Neutrophil (primary cell): Measurements from ENCODE around the gene IQCM.

ENCODE experiments used
- H3K27ac ChIP-seq: fragments of 200-600 bp; sonication (generic); 2 replicates; pipeline ENCODE4 v1.5.1; 2016; ENCODE audit warnings: mild to moderate bottlenecking, moderate library complexity
- H3K27me3 ChIP-seq: fragments of 200-600 bp; sonication (generic); 2 replicates; pipeline ENCODE4 v1.6.0; 2016; ENCODE audit warnings: mild to moderate bottlenecking
- H3K36me3 ChIP-seq: fragments of 200-600 bp; sonication (generic); 2 replicates; pipeline ENCODE4 v1.5.1; 2017
- H3K4me1 ChIP-seq, 2 experiments: fragments of 200-600 bp in 1 of 2; sonication (generic) in 1 of 2; 1 replicate in 1 of 2; 2 replicates in 1 of 2; pipeline versions ENCODE4 v1.5.1 to v1.6.1; 2013 to 2016; ENCODE audit warnings: low read depth in 1 of 2, low read length in 1 of 2, mild to moderate bottlenecking in 1 of 2, moderate library complexity in 1 of 2; ENCODE audit not compliant: control insufficient read depth in 1 of 2, insufficient read depth in 1 of 2
- H3K4me3 ChIP-seq, 2 experiments: fragments of 200-600 bp in 1 of 2; sonication (generic) in 1 of 2; 1 replicate in 1 of 2; 2 replicates in 1 of 2; pipeline ENCODE4 v1.5.1; 2013 to 2016; ENCODE audit warnings: low read depth in 1 of 2, low read length in 1 of 2, mild to moderate bottlenecking in 1 of 2, moderate library complexity in 1 of 2
- H3K9me3 ChIP-seq: fragments of 200-600 bp; sonication (generic); 2 replicates; pipeline ENCODE4 v1.5.1; 2016
- TF ChIP-seq, protein P1 (sequence below): fragments of 200-600 bp; sonication (generic); IDR thresholded peaks from 2 replicates; pipeline ENCODE4 v1.5.1; 2016; ENCODE audit warnings: antibody characterized with exemption

Gene IQCM

DNA sequence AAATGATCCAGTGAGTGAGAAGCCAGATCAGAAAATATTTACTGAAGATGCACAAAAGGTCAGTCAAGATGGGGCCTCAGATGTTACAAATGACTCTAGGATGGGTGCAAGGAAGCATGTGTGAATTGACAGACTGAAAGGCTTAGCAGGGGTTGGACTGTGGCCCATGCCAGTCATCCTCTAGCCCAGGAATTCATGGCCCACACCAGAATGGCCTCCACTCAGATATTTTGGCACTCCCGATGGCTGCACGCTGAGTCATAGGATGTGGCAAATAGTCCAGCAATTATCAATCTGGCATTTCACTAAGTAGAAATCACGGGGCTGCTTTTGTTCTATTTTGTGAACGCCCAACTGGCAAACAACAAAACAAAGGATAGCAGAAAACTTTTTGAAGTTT is 406.5 kb downstream of the IQCM start:
- H3K9me3 ChIP-seq = no peaks in the 10 kb centered on the region
- no peaks in the 10 kb centered on the region for H3K4me1 ChIP-seq
- H3K36me3 ChIP-seq = no peaks in the 10 kb centered on the region
- H3K27ac ChIP-seq = no peak overlapping the region
- no peak overlapping the region for H3K4me3 ChIP-seq
- TF ChIP-seq, protein P1, sequence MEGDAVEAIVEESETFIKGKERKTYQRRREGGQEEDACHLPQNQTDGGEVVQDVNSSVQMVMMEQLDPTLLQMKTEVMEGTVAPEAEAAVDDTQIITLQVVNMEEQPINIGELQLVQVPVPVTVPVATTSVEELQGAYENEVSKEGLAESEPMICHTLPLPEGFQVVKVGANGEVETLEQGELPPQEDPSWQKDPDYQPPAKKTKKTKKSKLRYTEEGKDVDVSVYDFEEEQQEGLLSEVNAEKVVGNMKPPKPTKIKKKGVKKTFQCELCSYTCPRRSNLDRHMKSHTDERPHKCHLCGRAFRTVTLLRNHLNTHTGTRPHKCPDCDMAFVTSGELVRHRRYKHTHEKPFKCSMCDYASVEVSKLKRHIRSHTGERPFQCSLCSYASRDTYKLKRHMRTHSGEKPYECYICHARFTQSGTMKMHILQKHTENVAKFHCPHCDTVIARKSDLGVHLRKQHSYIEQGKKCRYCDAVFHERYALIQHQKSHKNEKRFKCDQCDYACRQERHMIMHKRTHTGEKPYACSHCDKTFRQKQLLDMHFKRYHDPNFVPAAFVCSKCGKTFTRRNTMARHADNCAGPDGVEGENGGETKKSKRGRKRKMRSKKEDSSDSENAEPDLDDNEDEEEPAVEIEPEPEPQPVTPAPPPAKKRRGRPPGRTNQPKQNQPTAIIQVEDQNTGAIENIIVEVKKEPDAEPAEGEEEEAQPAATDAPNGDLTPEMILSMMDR = no peak
- H3K27me3 ChIP-seq = no peaks in the 10 kb centered on the region

DNA sequence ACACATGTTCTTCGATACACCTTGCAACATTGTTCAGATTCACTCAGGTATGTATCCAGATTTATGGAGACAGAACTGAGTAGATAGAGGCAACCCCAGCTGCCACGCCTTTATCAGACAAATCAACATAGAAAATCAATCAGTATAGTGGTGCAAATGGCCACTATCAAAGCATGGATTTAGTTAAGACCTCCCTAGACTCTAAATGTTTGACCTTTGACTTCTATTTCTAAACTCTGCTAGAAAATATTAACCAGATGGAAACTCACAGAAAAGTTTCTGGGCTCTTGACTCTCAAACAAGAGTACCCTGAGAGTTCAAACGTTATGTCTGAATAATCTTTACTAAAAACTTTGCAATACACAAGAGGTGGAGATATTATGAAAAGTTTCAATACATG is 411.5 kb downstream of the IQCM start:
- TF ChIP-seq, protein P1 = no peak
- H3K4me1 ChIP-seq = no peaks in the 10 kb centered on the region
- no peak overlapping the region for H3K27ac ChIP-seq
- no peak overlapping the region for H3K4me3 ChIP-seq
- H3K27me3 ChIP-seq = no peaks in the 10 kb centered on the region
- no peaks in the 10 kb centered on the region for H3K9me3 ChIP-seq
- H3K36me3 ChIP-seq = no peaks in the 10 kb centered on the region

DNA sequence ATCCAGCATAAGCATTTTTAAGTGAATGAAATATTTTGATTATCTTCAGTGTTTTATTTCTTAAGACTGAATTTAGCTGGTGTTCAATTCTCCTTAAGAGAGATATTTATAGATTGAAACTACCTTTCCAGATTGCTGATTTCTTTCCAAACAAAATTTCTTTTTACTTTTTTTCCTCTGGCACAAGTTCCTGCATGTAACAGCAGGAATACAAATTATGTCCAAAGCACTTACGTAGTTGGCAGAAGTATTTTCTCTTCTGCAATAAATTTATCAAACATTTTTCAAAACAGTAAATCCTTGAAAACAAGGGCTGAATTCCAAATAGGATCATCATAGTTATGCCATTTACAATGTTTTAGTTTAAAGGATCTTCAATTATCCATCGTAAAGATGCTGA is 412.6 kb downstream of the IQCM start:
- Histone ChIP-seq H3K9me3 (no peaks in the 10 kb centered on the region), H3K27ac (no peak overlapping the region)

DNA sequence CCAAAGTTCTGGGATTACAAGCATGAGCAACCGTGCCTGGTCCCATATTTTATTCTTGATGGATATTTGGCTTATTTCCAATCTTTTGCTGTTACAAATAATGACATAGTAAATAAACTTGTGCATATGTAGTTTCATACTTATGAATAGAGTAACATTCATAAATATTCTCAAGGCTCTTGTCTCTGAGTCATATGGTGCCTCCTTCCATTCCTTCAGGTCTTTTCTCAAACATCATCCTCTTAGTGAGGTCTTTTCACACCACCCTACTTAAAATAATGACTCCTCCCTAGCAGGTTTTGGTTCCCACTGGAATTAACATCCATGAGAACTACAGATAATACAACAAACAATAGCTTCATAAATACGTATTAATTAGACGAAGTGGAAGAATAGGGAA is 416.6 kb downstream of the IQCM start:
- Histone ChIP-seq H3K4me3 (no peak overlapping the region), H3K36me3 (no peaks in the 10 kb centered on the region), H3K4me1 (no peaks in the 10 kb centered on the region), H3K27me3 (no peaks in the 10 kb centered on the region), H3K27ac (no peak overlapping the region), H3K9me3 (no peaks in the 10 kb centered on the region)
- TF ChIP-seq, protein P1 = no peak

More for the DNA sequence above, 412.6 kb downstream of the IQCM start:
- Histone ChIP-seq H3K27me3 (no peaks in the 10 kb centered on the region), H3K4me1 (no peaks in the 10 kb centered on the region), H3K36me3 (no peaks in the 10 kb centered on the region), H3K4me3 (no peak overlapping the region)
- TF ChIP-seq, protein P1 = no peak

DNA sequence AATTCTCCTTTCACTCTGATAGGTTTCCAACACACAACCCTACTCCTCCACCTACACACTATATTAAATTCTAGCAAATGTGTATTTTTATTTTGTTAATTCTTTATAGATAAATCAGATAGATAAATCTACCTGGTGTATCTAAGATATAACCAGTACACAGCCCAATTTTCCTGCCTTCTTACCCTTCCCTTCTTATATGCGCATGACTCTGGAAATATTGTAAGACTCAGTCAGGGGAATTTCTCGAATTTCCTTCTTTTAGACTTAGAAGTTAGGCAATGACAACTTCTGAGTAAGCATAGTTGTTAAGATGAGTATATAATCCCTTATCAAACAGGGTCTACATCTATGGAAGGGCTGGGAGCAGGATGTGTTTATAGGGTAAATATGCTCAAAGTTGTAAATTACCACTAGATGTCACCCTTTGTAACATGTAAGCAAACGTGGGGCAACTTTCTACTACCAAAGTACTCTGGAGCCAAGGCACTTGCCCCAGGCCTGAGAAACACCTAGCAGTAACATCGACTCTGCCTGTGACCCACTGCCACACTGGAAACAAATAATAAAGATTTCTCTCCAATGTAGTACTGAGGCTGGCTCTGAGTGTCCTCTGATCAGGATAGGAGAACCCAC is 444.7 kb downstream of the IQCM start:
- Histone ChIP-seq H3K36me3 (no peaks in the 10 kb centered on the region), H3K4me1 (no peaks in the 10 kb centered on the region), H3K27me3 (no peaks in the 10 kb centered on the region), H3K4me3 (no peak overlapping the region), H3K27ac (no peak overlapping the region), H3K9me3 (no peaks in the 10 kb centered on the region)
- TF ChIP-seq, protein P1 = no peak

DNA sequence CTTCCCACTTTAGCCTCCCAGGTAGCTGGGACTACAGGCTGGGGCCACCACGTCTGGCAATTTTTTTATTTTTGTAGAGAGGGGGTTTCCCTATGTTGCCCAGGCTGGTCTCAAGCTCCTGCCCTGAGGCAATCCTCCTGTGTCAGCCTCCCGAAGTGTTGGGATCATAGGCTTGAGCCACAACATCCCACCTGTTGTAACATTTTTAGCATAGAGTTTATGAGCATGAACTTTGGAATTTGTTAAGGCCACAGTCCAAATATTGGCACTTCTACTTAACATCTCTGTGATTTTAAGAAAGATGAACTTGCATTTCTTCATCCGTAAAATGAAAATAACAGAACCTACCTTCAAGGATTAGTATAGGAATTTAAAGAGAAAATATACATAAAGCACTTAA is 445.6 kb downstream of the IQCM start:
- no peak overlapping the region for H3K27ac ChIP-seq
- TF ChIP-seq, protein P1 = no peak
- H3K4me3 ChIP-seq = no peak overlapping the region
- H3K4me1 ChIP-seq = no peaks in the 10 kb centered on the region
- H3K36me3 ChIP-seq = no peaks in the 10 kb centered on the region
- H3K9me3 ChIP-seq = no peaks in the 10 kb centered on the region
- H3K27me3 ChIP-seq = no peaks in the 10 kb centered on the region
